ENCODE data around the gene SYNE1.

DNA sequence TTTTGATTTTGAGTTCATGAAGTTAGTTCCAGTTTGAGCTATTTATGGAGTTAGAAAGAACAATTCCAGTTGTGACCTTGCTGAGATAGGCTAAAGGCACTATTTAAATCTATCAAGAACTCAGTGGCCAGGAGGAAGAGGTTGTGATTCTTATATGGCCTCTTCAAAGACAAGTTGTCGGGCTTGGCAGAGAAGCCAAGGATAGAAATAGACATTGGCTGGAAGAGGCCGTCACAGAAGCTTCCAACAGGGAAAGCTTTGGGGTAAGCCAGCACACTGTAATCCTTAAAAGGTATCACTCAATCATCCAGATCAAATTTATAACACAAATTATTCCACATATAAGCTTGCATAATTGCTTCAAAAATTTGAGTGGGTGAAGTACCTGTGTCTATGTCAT is 286.1 kb downstream of the SYNE1 start:
- TF ChIP-seq, protein P1, sequence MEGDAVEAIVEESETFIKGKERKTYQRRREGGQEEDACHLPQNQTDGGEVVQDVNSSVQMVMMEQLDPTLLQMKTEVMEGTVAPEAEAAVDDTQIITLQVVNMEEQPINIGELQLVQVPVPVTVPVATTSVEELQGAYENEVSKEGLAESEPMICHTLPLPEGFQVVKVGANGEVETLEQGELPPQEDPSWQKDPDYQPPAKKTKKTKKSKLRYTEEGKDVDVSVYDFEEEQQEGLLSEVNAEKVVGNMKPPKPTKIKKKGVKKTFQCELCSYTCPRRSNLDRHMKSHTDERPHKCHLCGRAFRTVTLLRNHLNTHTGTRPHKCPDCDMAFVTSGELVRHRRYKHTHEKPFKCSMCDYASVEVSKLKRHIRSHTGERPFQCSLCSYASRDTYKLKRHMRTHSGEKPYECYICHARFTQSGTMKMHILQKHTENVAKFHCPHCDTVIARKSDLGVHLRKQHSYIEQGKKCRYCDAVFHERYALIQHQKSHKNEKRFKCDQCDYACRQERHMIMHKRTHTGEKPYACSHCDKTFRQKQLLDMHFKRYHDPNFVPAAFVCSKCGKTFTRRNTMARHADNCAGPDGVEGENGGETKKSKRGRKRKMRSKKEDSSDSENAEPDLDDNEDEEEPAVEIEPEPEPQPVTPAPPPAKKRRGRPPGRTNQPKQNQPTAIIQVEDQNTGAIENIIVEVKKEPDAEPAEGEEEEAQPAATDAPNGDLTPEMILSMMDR (IDR thresholded peaks at IDR 0.05), result no peak
- TF ChIP-seq POLR2A (IDR thresholded peaks at IDR 0.05) (no peak), EP300 (IDR thresholded peaks at IDR 0.05) (no peak)

Measured in upper lobe of left lung (tissue), 4 donors.